GM20431 (cell line): ENCODE results near the gene TARP.

Source experiments
- in situ Hi-C: fragments of 300-500 bp; cut with MseI, MboI; formaldehyde crosslinking; loops from one replicate; pipeline ENCODE4 v1.15.0; 2020; ENCODE audit warnings: low sequenced_read_pairs; ENCODE audit not compliant: unreplicated experiment

TARP gene

DNA sequence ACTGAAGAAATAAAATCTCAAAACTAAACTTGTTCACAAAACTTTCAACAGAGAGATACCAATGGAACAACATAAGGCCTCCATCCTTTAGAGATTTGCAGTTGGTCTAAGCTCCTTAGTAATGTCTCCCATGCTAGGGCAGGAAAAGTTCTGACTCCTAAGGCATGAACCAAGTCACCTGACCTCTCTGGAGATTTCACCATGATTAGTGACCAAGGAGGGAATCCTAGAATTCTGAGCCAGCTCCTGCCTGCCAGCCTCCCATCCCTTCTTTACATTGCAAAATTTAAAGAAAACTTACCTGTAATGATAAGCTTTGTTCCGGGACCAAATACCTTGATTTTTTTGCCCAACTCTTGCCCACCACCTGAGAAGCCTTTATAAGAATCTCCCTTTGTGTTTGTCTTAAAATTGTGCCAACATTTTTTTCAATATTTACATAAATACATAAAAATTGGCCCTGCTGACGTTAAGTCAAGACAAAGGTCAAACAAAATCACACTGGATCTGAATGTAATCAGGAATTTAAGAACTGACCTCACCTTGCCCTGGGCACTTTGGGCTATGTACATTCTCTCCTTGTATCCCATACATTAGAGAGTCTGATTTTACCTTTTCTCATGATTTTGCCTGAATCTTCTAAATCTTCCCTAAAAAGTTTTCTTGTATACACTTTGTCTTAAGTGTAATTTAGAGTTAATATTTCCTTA, at the start of gene TARP:
TSS of gene TARP (minus strand) at position 351 of the 710 bp plus-strand sequence.
- in situ Hi-C loops, result no loop called here

- in situ Hi-C loops, result no loop called here
Measured at GRCh38 chr7:38323156-38323555, 49.7 kb upstream of the TARP start.

- in situ Hi-C loops, result no loop called here
Measured at GRCh38 chr7:38322461-38322860, 49.0 kb upstream of the TARP start.

- in situ Hi-C loops, result no loop called here
Measured at GRCh38 chr7:38321967-38322366, 48.5 kb upstream of the TARP start.

- in situ Hi-C loops, result no loop called here
Measured at GRCh38 chr7:38321515-38321944, 48.1 kb upstream of the TARP start.

GRCh38 chr7:38321050-38321449, 47.6 kb upstream of the TARP start:
- in situ Hi-C loops, result no loop called here

- in situ Hi-C loops, result no loop called here
Measured at GRCh38 chr7:38319873-38320272, 46.4 kb upstream of the TARP start.

DNA sequence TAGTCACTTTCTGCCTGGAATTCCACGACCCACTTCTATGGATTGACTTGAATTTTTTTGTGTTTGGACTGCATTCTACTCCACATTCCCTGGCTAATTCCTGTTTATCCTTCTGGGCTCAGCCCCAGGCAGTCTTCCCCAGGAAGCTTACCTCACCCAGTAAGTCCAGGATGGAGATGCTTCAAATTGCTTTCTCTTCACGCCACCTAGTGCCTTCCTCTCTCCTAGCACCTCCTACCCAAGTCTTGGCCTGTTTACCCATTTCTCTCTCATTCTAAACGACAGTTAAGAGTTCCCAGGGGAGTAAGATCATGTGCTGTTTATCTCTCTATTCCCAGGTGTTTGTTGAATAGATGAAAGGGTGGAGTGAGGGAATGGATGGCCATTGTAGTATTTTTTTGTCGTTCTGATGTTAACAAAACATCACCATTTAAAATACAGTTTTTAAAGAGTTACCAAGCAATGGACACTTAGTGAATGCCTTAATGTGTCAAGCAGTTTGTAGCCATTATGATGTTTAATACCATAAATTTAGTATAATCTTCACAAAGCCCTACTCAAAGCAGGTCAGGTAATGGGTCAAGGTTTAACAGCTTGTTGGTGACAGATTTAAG, 45.5 kb upstream of the TARP start:
- in situ Hi-C loops, result no loop called here

- in situ Hi-C loops, result no loop called here
Measured at GRCh38 chr7:38318241-38318640, 44.8 kb upstream of the TARP start.

- in situ Hi-C loops, result no loop called here
Measured at GRCh38 chr7:38317515-38317914, 44.1 kb upstream of the TARP start.

GRCh38 chr7:38316733-38317360, 43.4 kb upstream of the TARP start:
- in situ Hi-C loops, result no loop called here

- in situ Hi-C loops, result no loop called here
Measured at GRCh38 chr7:38315410-38315809, 42.0 kb upstream of the TARP start.

GRCh38 chr7:38312821-38313220, 39.4 kb upstream of the TARP start:
- in situ Hi-C loops, result no loop called here

DNA sequence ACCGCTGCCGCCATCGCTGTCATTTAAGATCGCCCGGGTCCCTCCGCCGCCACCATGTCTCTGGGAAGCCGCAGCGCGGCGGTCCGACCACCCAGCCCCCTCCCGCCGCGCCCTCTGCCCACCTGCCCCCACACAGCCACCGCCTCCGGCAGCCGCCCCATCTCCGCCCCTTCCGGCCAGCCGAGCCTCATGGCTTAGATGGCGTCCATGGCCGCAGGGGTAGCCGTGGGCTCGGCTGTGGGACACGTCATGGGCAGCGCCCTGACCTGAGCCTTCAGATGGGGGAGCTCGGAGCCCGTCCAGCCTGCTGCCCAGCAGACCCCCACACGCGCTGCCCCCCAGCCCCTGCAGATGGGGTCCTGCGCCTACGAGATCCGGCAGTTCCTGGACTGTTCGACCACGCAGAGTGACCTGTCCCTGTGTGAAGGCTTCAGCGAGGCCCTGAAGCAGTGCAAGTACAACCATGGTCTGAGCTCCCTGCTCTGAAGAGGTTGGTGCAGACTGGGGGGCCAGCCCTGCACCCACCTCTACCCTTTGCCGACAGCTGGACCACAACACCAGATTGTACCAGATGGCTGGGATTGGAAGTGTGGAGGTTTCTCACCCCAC, 38.0 kb upstream of the TARP start:
- in situ Hi-C loops, result no loop called here

DNA sequence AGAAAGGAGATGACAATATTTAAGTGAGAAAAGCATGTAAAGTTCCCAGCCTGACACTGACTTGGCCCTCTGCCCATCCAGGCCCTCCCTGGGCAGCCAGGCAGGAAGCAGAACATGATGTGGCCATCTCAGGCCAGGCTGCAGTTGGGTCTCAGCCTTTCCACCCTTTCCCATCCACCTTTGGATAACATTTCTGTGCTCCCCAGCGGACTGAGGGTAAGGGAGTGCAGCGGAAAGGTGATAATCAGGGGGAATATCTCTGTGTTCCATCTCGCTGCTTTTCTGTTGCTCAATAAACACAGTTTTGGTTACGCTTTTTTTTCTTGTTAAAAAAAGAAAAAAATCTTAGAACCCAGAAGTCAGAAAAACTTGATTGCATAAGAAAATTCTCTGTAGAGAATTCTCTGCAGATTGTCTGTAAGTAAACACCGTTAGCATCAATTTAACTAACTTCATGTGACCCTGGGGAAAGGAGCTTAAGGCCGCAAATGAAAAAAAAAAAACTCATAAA, 37.2 kb upstream of the TARP start:
- in situ Hi-C loops, result no loop called here

DNA sequence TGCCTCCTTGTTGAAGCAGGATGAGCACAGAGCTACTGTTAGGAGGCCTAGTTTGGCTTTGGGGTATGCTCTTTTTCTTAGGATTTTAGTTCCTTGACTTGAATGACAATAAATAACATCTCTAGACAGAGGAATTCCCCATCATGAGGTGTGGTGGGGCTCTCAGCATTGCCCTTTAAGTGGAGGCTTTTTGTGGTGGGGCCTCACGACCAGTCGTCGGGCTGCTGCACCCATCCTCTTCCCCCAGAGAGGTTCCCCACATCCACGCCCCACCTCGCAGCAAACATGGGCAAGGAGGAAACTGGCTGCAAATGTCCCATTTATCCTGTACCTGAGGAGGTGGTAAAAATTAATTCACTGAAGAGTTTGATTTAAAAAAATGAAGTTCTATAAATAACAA, 36.1 kb upstream of the TARP start:
- in situ Hi-C loops, result no loop called here

DNA sequence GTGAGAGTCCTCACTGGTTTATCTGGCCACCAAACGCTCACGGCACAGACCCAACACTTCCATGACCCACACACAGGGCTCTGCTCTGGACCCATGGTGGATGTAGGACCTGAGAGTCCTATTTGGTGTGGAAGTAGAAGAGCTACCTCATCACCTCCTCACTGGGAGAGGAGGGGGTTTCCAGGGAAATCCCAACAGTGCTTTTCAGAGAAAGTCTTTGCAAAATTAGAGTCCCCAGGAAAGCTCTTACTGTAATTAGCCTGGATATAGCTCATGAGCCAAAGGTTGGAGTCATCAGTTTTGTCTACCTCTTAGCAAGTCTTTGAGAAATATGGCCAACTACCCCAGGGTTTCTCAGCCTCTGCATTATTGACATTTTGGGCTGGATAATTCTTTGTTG, 34.7 kb upstream of the TARP start:
- in situ Hi-C loops, result no loop called here

DNA sequence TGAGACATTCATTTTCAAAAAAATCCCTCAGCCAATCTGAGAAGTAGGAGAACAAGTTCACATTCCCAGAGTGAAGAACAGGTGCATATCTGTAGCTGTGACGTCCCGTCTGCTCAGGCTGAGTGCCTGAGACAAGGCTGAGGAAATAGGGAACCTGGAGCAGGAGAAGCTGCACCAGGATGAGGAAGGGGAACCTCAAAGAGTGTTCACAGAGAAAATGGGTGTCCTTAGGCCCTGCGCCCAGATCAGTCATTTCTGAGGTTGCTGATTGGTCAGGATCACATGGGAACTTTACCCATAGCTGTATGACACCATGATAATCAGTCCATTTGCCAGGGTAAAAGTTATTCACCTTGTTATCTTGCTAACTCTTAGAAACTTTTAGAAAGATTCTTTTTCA, 34.2 kb upstream of the TARP start:
- in situ Hi-C loops, result no loop called here

DNA sequence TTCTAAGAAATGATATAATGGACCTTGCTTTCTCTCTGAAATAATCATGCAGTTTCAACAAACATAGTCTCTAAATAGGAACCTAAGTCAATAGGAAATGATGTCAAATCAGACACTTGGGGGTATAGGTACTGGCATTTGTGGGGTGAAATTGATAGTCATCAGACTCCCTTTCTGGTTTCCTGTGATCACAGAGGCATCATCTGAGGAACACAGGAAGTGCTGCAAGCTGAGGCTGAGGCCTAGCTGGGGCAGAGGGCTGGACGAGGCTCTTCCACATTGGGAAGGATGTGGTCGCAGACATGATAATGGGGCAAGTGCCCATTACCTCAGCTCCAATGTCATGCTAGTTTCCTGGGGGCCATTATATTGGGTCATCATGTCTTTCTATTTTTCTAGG, 33.5 kb upstream of the TARP start:
- in situ Hi-C loops, result no loop called here

DNA sequence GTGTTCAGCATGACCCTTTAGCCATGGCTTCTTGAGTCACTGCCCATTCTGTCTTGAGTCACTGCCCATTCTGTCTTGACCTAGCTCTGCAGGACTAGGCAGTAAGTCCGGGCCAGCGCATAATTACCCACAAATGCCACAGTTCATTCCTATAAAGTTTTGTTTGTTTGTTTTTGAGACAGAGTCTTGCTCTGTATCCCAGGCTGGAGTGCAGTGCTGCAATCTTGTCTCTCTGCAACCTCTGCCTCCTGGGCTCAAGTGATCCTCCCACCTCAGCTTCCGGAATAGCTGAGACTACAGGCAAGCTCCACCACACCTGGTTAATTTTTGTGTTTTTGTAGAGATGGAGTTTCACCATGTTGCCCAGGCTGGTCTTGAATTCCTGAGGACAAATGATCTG, 32.7 kb upstream of the TARP start:
- in situ Hi-C loops, result no loop called here

DNA sequence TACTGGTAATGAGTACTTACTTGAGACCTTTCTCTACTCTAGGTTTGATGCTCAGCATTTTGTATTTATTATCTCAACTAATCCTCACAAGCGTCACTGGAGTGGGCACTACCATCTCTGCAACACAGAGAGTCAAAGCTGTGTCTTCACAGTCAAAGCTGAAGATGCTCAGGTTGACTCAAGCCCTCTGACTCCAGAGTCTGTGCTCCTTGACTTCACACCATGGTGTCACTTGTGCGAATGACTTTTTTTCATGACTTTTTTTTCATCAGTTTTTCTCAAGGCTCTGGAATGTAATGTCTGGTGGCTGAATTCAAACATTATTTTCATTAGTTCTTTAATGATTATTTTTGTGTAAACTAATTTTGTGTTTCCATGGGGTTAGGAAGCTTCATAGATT, 30.4 kb upstream of the TARP start:
- in situ Hi-C loops, result no loop called here
